HepG2 (cell line): Measurements from ENCODE around the gene TMEM87A. TPM values are rescaled to one million over a fixed set of nuclear protein-coding genes. Genes with fewer than 3 reads are reported as not detected.

Experiments
- CEBPZ ChIP-seq: IDR thresholded peaks from 2 replicates; pipeline ENCODE4 v1.6.1; 2012; ENCODE audit warnings: low read length, improper control_type of control experiment
- HNF1A ChIP-seq, 2 experiments: sonication (generic) in 1 of 2; formaldehyde crosslinking in 1 of 2; IDR thresholded peaks; 2 replicates each; pipeline versions ENCODE4 v1.4.0 to v1.6.1; 2016 to 2020; ENCODE audit warnings: borderline replicate concordance in 1 of 2, low read depth in 1 of 2, mild to moderate bottlenecking in 1 of 2, missing genetic modification reagents in 1 of 2
- KLF12 ChIP-seq: sonication (generic); formaldehyde crosslinking; IDR thresholded peaks from 2 replicates; pipeline ENCODE4 v1.4.0; 2020; ENCODE audit warnings: missing genetic modification reagents, borderline replicate concordance
- MAX ChIP-seq: IDR thresholded peaks from 2 replicates; pipeline ENCODE4 v1.6.1; 2012; ENCODE audit warnings: inconsistent platforms
- MED13 ChIP-seq: sonication (generic); formaldehyde crosslinking; IDR thresholded peaks from 2 replicates; pipeline ENCODE4 v1.5.0; 2020; ENCODE audit warnings: missing genetic modification reagents
- PAXIP1 ChIP-seq: sonication (generic); formaldehyde crosslinking; conservative IDR thresholded peaks from 2 replicates; pipeline ENCODE4 v1.4.0; 2020; ENCODE audit warnings: mild to moderate bottlenecking, missing genetic modification reagents, moderate library complexity
- POGZ ChIP-seq: sonication (generic); formaldehyde crosslinking; IDR thresholded peaks from 2 replicates; pipeline ENCODE4 v1.4.0; 2020; ENCODE audit warnings: mild to moderate bottlenecking, missing genetic modification reagents
- RBAK ChIP-seq: sonication (generic); formaldehyde crosslinking; IDR thresholded peaks from 2 replicates; pipeline ENCODE4 v1.5.1; 2020; ENCODE audit warnings: mild to moderate bottlenecking, missing genetic modification reagents
- SP2 ChIP-seq: sonication (generic); formaldehyde crosslinking; IDR thresholded peaks from 2 replicates; pipeline ENCODE4 v1.5.1; 2020; ENCODE audit warnings: mild to moderate bottlenecking, missing genetic modification reagents
- USF2 ChIP-seq, 2 experiments: sonication (generic) in 1 of 2; formaldehyde crosslinking in 1 of 2; IDR thresholded peaks; 2 replicates each; pipeline versions ENCODE4 v1.5.1 to v1.6.1; 2011 to 2020; ENCODE audit warnings: borderline replicate concordance in 1 of 2, low read depth in 1 of 2, low read length in 1 of 2, mild to moderate bottlenecking in 1 of 2, missing genetic modification reagents in 1 of 2, moderate library complexity in 1 of 2
- ZC3H4 ChIP-seq: sonication (generic); formaldehyde crosslinking; IDR thresholded peaks from 2 replicates; pipeline ENCODE4 v1.4.0; 2020; ENCODE audit warnings: missing genetic modification reagents, borderline replicate concordance
- ZNF143 ChIP-seq: sonication (generic); formaldehyde crosslinking; IDR thresholded peaks from 2 replicates; pipeline ENCODE4 v1.4.0; 2020; ENCODE audit warnings: missing genetic modification reagents
- ZNF24 ChIP-seq: fragments of 450-650 bp; IDR thresholded peaks from 2 replicates; pipeline ENCODE4 v1.6.1; 2017; ENCODE audit warnings: antibody characterized with exemption, mild to moderate bottlenecking
- ZNF383 ChIP-seq: sonication (generic); formaldehyde crosslinking; IDR thresholded peaks from 2 replicates; pipeline ENCODE4 v1.4.0; 2020; ENCODE audit warnings: missing genetic modification reagents, mild to moderate bottlenecking, borderline replicate concordance
- ZNF749 ChIP-seq: sonication (generic); formaldehyde crosslinking; IDR thresholded peaks from 2 replicates; pipeline ENCODE4 v1.8.0; 2022; ENCODE audit warnings: mild to moderate bottlenecking, missing genetic modification reagents, moderate library complexity, borderline replicate concordance
- ZNF83 ChIP-seq: sonication (generic); formaldehyde crosslinking; IDR thresholded peaks from 2 replicates; pipeline ENCODE4 v1.4.0; 2020; ENCODE audit warnings: missing genetic modification reagents, mild to moderate bottlenecking, borderline replicate concordance
- polyA plus RNA-seq, 8 experiments: library from polyadenylated mRNA; depleted of rRNA in 3 of 8; stranded (reverse) in 7 of 8; unstranded in 1 of 8; fragments of >200 nt; fragmentation: Illumina TruSeq in 4 of 8; extraction: Trizol in 4 of 8; gene quantifications; 2 replicates each; pipeline versions ENCODE4 v1.2.1 to v1.2.3, GENCODE V29; 2011 to 2016; ENCODE audit warnings: low read depth in 4 of 8, missing spikeins in 1 of 8, mixed read lengths in 1 of 8; ENCODE audit not compliant: insufficient read depth in 1 of 8
- total RNA-seq, 5 experiments: library from RNA; depleted of rRNA; stranded (reverse); fragments of >200 nt; fragmentation: Illumina TruSeq; extraction: Trizol; gene quantifications; 2 replicates each; pipeline ENCODE4 v1.2.3, GENCODE V29; 2016; ENCODE audit warnings: low read depth in 1 of 5

Gene TMEM87A
- total and polyA plus RNA-seq, 2 of the 13 experiments (the other 11 are each of a cell fraction or from before 2014, with no cell fraction given), result 20.2 to 42.8 TPM

GRCh38 chr15:42226648-42227047 is 46.6 kb downstream of the TMEM87A start (continued):
- TF ChIP-seq USF2 (IDR thresholded peaks at IDR 0.05; ENCODE audit: low read depth, low read length) (no peak), USF2 (CRISPR knock-in tag; IDR thresholded peaks at IDR 0.05; ENCODE audit: borderline replicate concordance) (no peak), POGZ (CRISPR knock-in tag) (peak; percentile 83), ZNF383 (CRISPR knock-in tag) (no peak), ZC3H4 (no peak), MAX (no peak), SP2 (no peak), CEBPZ (no peak), HNF1A (IDR thresholded peaks at IDR 0.05; ENCODE audit: low read depth) (no peak), HNF1A (CRISPR knock-in tag; IDR thresholded peaks at IDR 0.05; ENCODE audit: borderline replicate concordance) (no peak), ZNF83 (CRISPR knock-in tag) (no peak), ZNF24 (no peak), MED13 (CRISPR knock-in tag) (no peak), KLF12 (no peak), ZNF143 (CRISPR knock-in tag) (no peak), RBAK (no peak), ZNF749 (CRISPR knock-in tag) (no peak), PAXIP1 (CRISPR knock-in tag) (peak; percentile 65)
